Stomach (tissue), 9 donors: ENCODE measurements around the gene NRDE2. TPM values are rescaled to one million over a fixed set of nuclear protein-coding genes. Genes with fewer than 3 reads are reported as not detected.

ENCODE experiments used
- DNase-seq, 2 donors: peaks; one replicate each; pipeline versions ENCODE4 v3.0.0 to v3.0.0-alpha.2; 2013 to 2019
- H3K27ac ChIP-seq, 5 donors: fragments of 200-600 bp in 4 of 5; sonication (generic) in 4 of 5; one replicate each; pipeline ENCODE4 v1.5.1; 2013 to 2019; ENCODE audit warnings: mild to moderate bottlenecking in 1 of 5, moderate library complexity in 1 of 5
- H3K27me3 ChIP-seq, 3 donors: fragments of 200-600 bp; sonication (generic); one replicate each; pipeline ENCODE4 v1.5.1; 2017 to 2019; ENCODE audit warnings: mixed run types in 1 of 3
- H3K36me3 ChIP-seq, 4 donors: fragments of 200-600 bp; sonication (generic); 1 replicate in 3 of 4; 2 replicates in 1 of 4; pipeline ENCODE4 v1.5.1; 2016 to 2019
- H3K4me1 ChIP-seq, 4 donors: fragments of 200-600 bp; sonication (generic); one replicate each; pipeline ENCODE4 v1.5.1; 2016 to 2019
- H3K4me3 ChIP-seq, 4 donors: fragments of 200-600 bp; sonication (generic) in 3 of 4; one replicate each; pipeline ENCODE4 v1.5.1; 2016 to 2019; ENCODE audit warnings: mild to moderate bottlenecking in 1 of 4
- H3K9me3 ChIP-seq, 4 donors: fragments of 200-600 bp; sonication (generic); one replicate each; pipeline ENCODE4 v1.5.1; 2016 to 2019
- CTCF ChIP-seq, 7 experiments: fragments of 450-650 bp in 4 of 7; fragments of 200-600 bp in 3 of 7; sonication (generic) in 3 of 7; IDR thresholded peaks; one replicate each; pipeline ENCODE4 v1.5.1; 2016 to 2019; ENCODE audit warnings: antibody characterized with exemption in 7 of 7, control low read depth in 2 of 7, mild to moderate bottlenecking in 1 of 7
- EP300 ChIP-seq: sonication (generic); formaldehyde crosslinking; IDR thresholded peaks from one replicate; pipeline ENCODE4 v1.6.1; 2017; ENCODE audit warnings: antibody characterized with exemption
- POLR2A ChIP-seq, 4 donors: fragments of 450-650 bp; IDR thresholded peaks; one replicate each; pipeline ENCODE4 v1.6.1; 2016; ENCODE audit warnings: antibody characterized with exemption in 4 of 4, control low read depth in 2 of 4, mild to moderate bottlenecking in 1 of 4, moderate library complexity in 1 of 4
- POLR2AphosphoS5 ChIP-seq, 3 donors: sonication (generic); formaldehyde crosslinking; IDR thresholded peaks; one replicate each; pipeline ENCODE4 v1.6.1; 2016; ENCODE audit warnings: antibody characterized with exemption in 3 of 3
- WGBS, 5 donors: extraction: QIAGEN DNeasy Blood & Tissue Kit in 3 of 5; methylation state at CpG; one replicate each; pipeline versions ENCODE4 v1.1.5 to v1.1.7; 2013 to 2018; 5-methylcytosine and 5-hydroxymethylcytosine counted together
- intact Hi-C: fragments of 100-400 bp; cut with DNase I; formaldehyde crosslinking; loops from one replicate; pipeline ENCODE4 v1.15.1; 2023; ENCODE audit warnings: low total_unique reads
- polyA plus RNA-seq, 3 donors: library from polyadenylated mRNA; stranded (reverse); fragments of 200-250 nt; gene quantifications; one replicate each; pipeline ENCODE4 v1.2.3, GENCODE V29; 2013
- total RNA-seq, 5 donors: library from RNA; depleted of rRNA; stranded (reverse); fragments of >200 nt; gene quantifications; one replicate each; pipeline versions ENCODE4 v1.1.0 to v1.2.3, GENCODE V29; 2014 to 2016
- donor health status: healthy with polysubstance abuse.
- donor health status: Bipolar disorder and iron deficiency.
- donor health status: healthy.

NRDE2 gene
- total and polyA plus RNA-seq, 8 donors = 5.7 to 34.8 (median 15.7) TPM

GRCh38 chr14:90263748-90264449 is 67.8 kb downstream of the NRDE2 start:
- no peaks in the 10 kb centered on the region for H3K27me3 ChIP-seq
- no peak overlapping the region for H3K4me3 ChIP-seq
- peaks cover 0 to 2% (median 0%) of the 10 kb centered on the region in 4 donors for H3K4me1 ChIP-seq
- WGBS, 5 donors = 71 to 87% (median 79%) methylated on average over 6 to 8 of the region's 8 CpGs
- peaks cover 75 to 94% (median 91%) of the 10 kb centered on the region in 4 donors for H3K36me3 ChIP-seq
- intact Hi-C loops = no loop called here
- DNase-seq = no peak
- TF ChIP-seq CTCF (IDR thresholded peaks at IDR 0.05) (no peak), POLR2AphosphoS5 (IDR thresholded peaks at IDR 0.05) (no peak), EP300 (no peak), POLR2A (IDR thresholded peaks at IDR 0.05) (no peak)
- H3K9me3 ChIP-seq = no peaks in the 10 kb centered on the region
- no peak overlapping the region for H3K27ac ChIP-seq

- no peaks in the 10 kb centered on the region for H3K9me3 ChIP-seq
These were observed 75.2 kb downstream of the NRDE2 start, which contains the start of gene PSMC1 for GRCh38 chr14:90256354-90257131. Gene PSMC1 (plus strand): TSS chr14:90256553. CDS start chr14:90256598, 45 bp downstream.

GRCh38 chr14:90255871-90256270 is 75.9 kb downstream of the NRDE2 start:
- 41 to 85% (median 77%) methylated on average over 1 of the region's 1 CpG for WGBS, 5 donors
- Histone ChIP-seq H3K27me3 (peaks cover 0 to 10% (median 7%) of the 10 kb centered on the region in 3 donors), H3K4me1 (peaks cover 15 to 22% (median 18%) of the 10 kb centered on the region in 4 donors), H3K9me3 (no peaks in the 10 kb centered on the region), H3K27ac (peak overlapping the region in 4 of 5 donors; percentile 87 to 90 (median 89)), H3K4me3 (peak overlapping the region; percentile 96 to 97 (median 96)), H3K36me3 (peaks cover 14 to 20% (median 17%) of the 10 kb centered on the region in 4 donors)
- no peak for TF ChIP-seq EP300
- TF ChIP-seq CTCF (IDR thresholded peaks at IDR 0.05) = no peak
- TF ChIP-seq POLR2AphosphoS5 (IDR thresholded peaks at IDR 0.05) = no peak
- no peak for TF ChIP-seq POLR2A (IDR thresholded peaks at IDR 0.05)
- DNase-seq = no peak
- intact Hi-C loops = no loop called here

More at GRCh38 chr14:90256354-90257131, 75.2 kb downstream of the NRDE2 start, which contains the start of gene PSMC1:
- 0 to 1% (median 0%) methylated on average over 27 to 55 of the region's 55 CpGs for WGBS, 5 donors
- peaks cover 15 to 22% (median 18%) of the 10 kb centered on the region in 4 donors for H3K4me1 ChIP-seq
- H3K4me3 ChIP-seq = peak within 1 kb of the TSS; percentile 96 to 97 (median 96)
- peaks cover 0 to 10% (median 7%) of the 10 kb centered on the region in 3 donors for H3K27me3 ChIP-seq
- peak; percentile 88 to 99 (median 94) for TF ChIP-seq POLR2AphosphoS5 (IDR thresholded peaks at IDR 0.05)
- no peak for TF ChIP-seq POLR2A (IDR thresholded peaks at IDR 0.05)
- TF ChIP-seq CTCF (IDR thresholded peaks at IDR 0.05) = no peak
- no peak for TF ChIP-seq EP300
- intact Hi-C loops = no loop called here
- DNase-seq = peak; percentile 91 to 98
- peak within 1 kb of the TSS; percentile 83 to 90 (median 89) for H3K27ac ChIP-seq
- peaks cover 20 to 26% (median 23%) of the 10 kb centered on the region in 4 donors for H3K36me3 ChIP-seq

GRCh38 chr14:90253826-90254225 is 77.9 kb downstream of the NRDE2 start:
- Histone ChIP-seq H3K9me3 (no peaks in the 10 kb centered on the region), H3K27ac (no peak overlapping the region), H3K36me3 (no peaks in the 10 kb centered on the region), H3K4me3 (no peak overlapping the region), H3K4me1 (peaks cover 15 to 22% (median 17%) of the 10 kb centered on the region in 4 donors), H3K27me3 (peaks cover 0 to 10% (median 7%) of the 10 kb centered on the region in 3 donors)
- 75 to 91% (median 86%) methylated on average over 8 of the region's 8 CpGs for WGBS, 5 donors
- intact Hi-C loops = no loop called here
- TF ChIP-seq POLR2A (IDR thresholded peaks at IDR 0.05) = no peak
- no peak for TF ChIP-seq EP300
- TF ChIP-seq CTCF (IDR thresholded peaks at IDR 0.05) = no peak
- TF ChIP-seq POLR2AphosphoS5 (IDR thresholded peaks at IDR 0.05) = no peak
- DNase-seq = no peak
